ENCODE data around the gene FGG.

The FGG gene

DNA sequence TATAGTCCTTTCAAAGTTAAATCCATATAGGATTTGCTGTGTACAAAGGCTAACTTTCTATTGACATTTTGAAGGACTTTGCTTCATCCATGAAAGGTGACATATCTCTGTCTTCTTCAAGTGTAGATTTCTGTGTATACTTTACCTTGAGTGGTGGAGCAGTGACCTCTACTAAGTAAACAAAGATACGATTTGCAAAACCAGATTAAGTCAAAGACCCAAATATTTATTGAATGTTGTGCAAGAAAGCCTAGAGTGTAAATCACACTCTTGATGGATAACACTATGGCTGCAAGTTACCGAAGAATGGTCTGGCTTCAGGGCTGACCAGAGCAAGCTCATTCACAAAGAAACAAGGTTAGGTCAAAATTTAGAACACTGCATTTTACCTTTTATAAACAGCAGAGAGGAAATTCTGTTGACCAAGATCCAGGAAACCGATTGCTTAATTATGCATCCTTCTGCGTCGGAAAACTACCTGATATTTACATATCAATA is 5.4 kb upstream of the FGG start:
- H2AFZ ChIP-seq (ENCODE audit: low read length) = no peak overlapping the region
- no peak overlapping the region for H3K18ac ChIP-seq (ENCODE audit: low read length)
- no peak overlapping the region for H2AK5ac ChIP-seq (ENCODE audit: low read depth, low read length)
- no peak for DNase-seq (ENCODE audit: low spot score)
- no peak overlapping the region for H3K9ac ChIP-seq (ENCODE audit: low read depth, low read length, poor library complexity)
- no peak overlapping the region for H3K4me3 ChIP-seq (ENCODE audit: low read length in 2 of 2)
- H2BK5ac ChIP-seq (ENCODE audit: low read length) = no peak overlapping the region
- no peak overlapping the region for H2BK120ac ChIP-seq (ENCODE audit: low read depth, low read length)
- H3K79me1 ChIP-seq (ENCODE audit: low read depth, low read length) = no peaks in the 10 kb centered on the region
- H3K4me2 ChIP-seq (ENCODE audit: insufficient read depth, low read length, poor library complexity, severe bottlenecking) = no peak overlapping the region
- H3K4me1 ChIP-seq (ENCODE audit: control insufficient read depth in 2 of 2, insufficient read depth in 1 of 2, low read depth in 1 of 2, low read length in 2 of 2) = no peaks in the 10 kb centered on the region
- no peak overlapping the region for H3K14ac ChIP-seq (ENCODE audit: low read length)
- WGBS, 2 donors (ENCODE audit: extremely low coverage in 2 of 2, insufficient read length in 2 of 2, insufficient replicate concordance in 1 of 2) = no CpG with 5 or more reads among the region's 5 CpGs
- H3K27me3 ChIP-seq (ENCODE audit: control insufficient read depth in 3 of 3, insufficient read depth in 3 of 3, low read depth in 1 of 3, low read length in 3 of 3) = peaks cover 0 to 9% (median 0%) of the 10 kb centered on the region in 3 experiments
- no peak overlapping the region for H3K4ac ChIP-seq (ENCODE audit: low read length)
- no peak overlapping the region for H2BK12ac ChIP-seq (ENCODE audit: low read length)
- no peak overlapping the region for H3K27ac ChIP-seq (replicated peaks; ENCODE audit: low read length)
- H3K9me3 ChIP-seq (replicated peaks in 1 of 2; ENCODE audit: control insufficient read depth in 2 of 2, insufficient read depth in 1 of 2, low read depth in 1 of 2, low read length in 2 of 2) = no peaks in the 10 kb centered on the region
- no peak overlapping the region for H4K8ac ChIP-seq (ENCODE audit: low read depth, low read length)
- H3K36me3 ChIP-seq (replicated peaks in 1 of 2; ENCODE audit: control insufficient read depth in 2 of 2, insufficient read depth in 2 of 2, low read length in 2 of 2) = no peaks in the 10 kb centered on the region
- no peak overlapping the region for H2BK15ac ChIP-seq (ENCODE audit: low read length)
- H3K23ac ChIP-seq (ENCODE audit: low read depth, low read length, poor library complexity) = no peak overlapping the region
- no peak overlapping the region for H4K91ac ChIP-seq (ENCODE audit: low read depth, low read length, poor library complexity)

DNA sequence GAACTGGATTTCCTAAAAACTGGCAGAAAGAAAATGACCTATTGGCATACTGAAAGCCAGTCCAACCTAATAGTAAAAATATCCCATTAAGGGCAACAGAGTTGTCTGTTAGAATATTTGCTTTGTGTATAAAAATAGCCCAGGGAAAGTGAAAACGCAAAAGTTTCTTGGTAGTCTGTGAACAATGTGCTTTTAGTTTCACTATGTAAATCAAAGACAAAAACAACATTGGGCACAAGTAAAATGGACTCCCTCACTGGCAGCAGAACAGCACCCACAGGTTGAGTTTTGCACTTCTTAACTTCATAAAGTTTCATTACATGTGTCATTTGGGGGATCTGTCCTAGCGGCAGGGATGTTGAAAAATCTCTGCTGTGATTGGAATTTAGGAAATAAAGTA is 4.3 kb upstream of the FGG start:
- no peak overlapping the region for H3K27ac ChIP-seq (replicated peaks; ENCODE audit: low read length)
- H3K36me3 ChIP-seq (replicated peaks in 1 of 2; ENCODE audit: control insufficient read depth in 2 of 2, insufficient read depth in 2 of 2, low read length in 2 of 2) = no peaks in the 10 kb centered on the region
- H3K4me1 ChIP-seq (ENCODE audit: control insufficient read depth in 2 of 2, insufficient read depth in 1 of 2, low read depth in 1 of 2, low read length in 2 of 2) = no peaks in the 10 kb centered on the region
- peaks cover 0 to 9% (median 0%) of the 10 kb centered on the region in 3 experiments for H3K27me3 ChIP-seq (ENCODE audit: control insufficient read depth in 3 of 3, insufficient read depth in 3 of 3, low read depth in 1 of 3, low read length in 3 of 3)
- H2BK15ac ChIP-seq (ENCODE audit: low read length) = no peak overlapping the region
- H3K9me3 ChIP-seq (replicated peaks in 1 of 2; ENCODE audit: control insufficient read depth in 2 of 2, insufficient read depth in 1 of 2, low read depth in 1 of 2, low read length in 2 of 2) = no peaks in the 10 kb centered on the region
- no CpG with 5 or more reads among the region's 2 CpGs for WGBS, 2 donors (ENCODE audit: extremely low coverage in 2 of 2, insufficient read length in 2 of 2, insufficient replicate concordance in 1 of 2)
- H4K91ac ChIP-seq (ENCODE audit: low read depth, low read length, poor library complexity) = no peak overlapping the region
- H2AFZ ChIP-seq (ENCODE audit: low read length) = no peak overlapping the region
- H2BK5ac ChIP-seq (ENCODE audit: low read length) = no peak overlapping the region
- no peak overlapping the region for H2BK120ac ChIP-seq (ENCODE audit: low read depth, low read length)
- H3K23ac ChIP-seq (ENCODE audit: low read depth, low read length, poor library complexity) = no peak overlapping the region
- no peak overlapping the region for H3K4ac ChIP-seq (ENCODE audit: low read length)
- H3K79me1 ChIP-seq (ENCODE audit: low read depth, low read length) = no peaks in the 10 kb centered on the region
- no peak overlapping the region for H3K14ac ChIP-seq (ENCODE audit: low read length)
- H3K9ac ChIP-seq (ENCODE audit: low read depth, low read length, poor library complexity) = no peak overlapping the region
- H3K18ac ChIP-seq (ENCODE audit: low read length) = no peak overlapping the region
- no peak for DNase-seq (ENCODE audit: low spot score)
- no peak overlapping the region for H4K8ac ChIP-seq (ENCODE audit: low read depth, low read length)
- H2AK5ac ChIP-seq (ENCODE audit: low read depth, low read length) = no peak overlapping the region
- no peak overlapping the region for H3K4me2 ChIP-seq (ENCODE audit: insufficient read depth, low read length, poor library complexity, severe bottlenecking)
- no peak overlapping the region for H2BK12ac ChIP-seq (ENCODE audit: low read length)
- no peak overlapping the region for H3K4me3 ChIP-seq (ENCODE audit: low read length in 2 of 2)

DNA sequence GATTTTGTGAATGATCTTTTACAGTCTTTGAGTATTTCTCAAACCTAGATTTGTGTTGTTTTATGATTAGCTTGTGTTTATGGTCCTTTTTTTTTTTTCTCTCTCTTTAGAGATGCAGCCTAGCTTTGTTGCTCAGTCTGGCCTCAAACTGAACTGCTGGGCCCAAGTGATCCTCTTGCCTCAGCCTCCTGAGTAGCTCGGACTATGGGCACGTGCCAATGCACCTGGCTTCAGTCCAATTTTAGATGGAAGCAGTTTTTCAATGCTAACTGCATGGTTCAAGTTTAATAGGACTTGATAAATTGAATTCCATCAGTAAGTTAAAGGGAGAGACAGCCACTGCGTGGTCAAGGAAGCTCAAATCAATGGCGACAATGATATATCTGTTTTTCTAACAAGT is 3.8 kb upstream of the FGG start:
- H3K27me3 ChIP-seq (ENCODE audit: control insufficient read depth in 3 of 3, insufficient read depth in 3 of 3, low read depth in 1 of 3, low read length in 3 of 3) = peaks cover 0 to 8% (median 0%) of the 10 kb centered on the region in 3 experiments
- no peak overlapping the region for H2AK5ac ChIP-seq (ENCODE audit: low read depth, low read length)
- no peak overlapping the region for H3K27ac ChIP-seq (replicated peaks; ENCODE audit: low read length)
- no peak overlapping the region for H3K23ac ChIP-seq (ENCODE audit: low read depth, low read length, poor library complexity)
- no peaks in the 10 kb centered on the region for H3K36me3 ChIP-seq (replicated peaks in 1 of 2; ENCODE audit: control insufficient read depth in 2 of 2, insufficient read depth in 2 of 2, low read length in 2 of 2)
- H3K9ac ChIP-seq (ENCODE audit: low read depth, low read length, poor library complexity) = no peak overlapping the region
- no peak overlapping the region for H3K4me3 ChIP-seq (ENCODE audit: low read length in 2 of 2)
- no peak overlapping the region for H3K4me2 ChIP-seq (ENCODE audit: insufficient read depth, low read length, poor library complexity, severe bottlenecking)
- no peak overlapping the region for H2AFZ ChIP-seq (ENCODE audit: low read length)
- H3K4me1 ChIP-seq (ENCODE audit: control insufficient read depth in 2 of 2, insufficient read depth in 1 of 2, low read depth in 1 of 2, low read length in 2 of 2) = no peaks in the 10 kb centered on the region
- H3K79me1 ChIP-seq (ENCODE audit: low read depth, low read length) = no peaks in the 10 kb centered on the region
- H4K8ac ChIP-seq (ENCODE audit: low read depth, low read length) = no peak overlapping the region
- no peak overlapping the region for H2BK5ac ChIP-seq (ENCODE audit: low read length)
- no peak overlapping the region for H2BK15ac ChIP-seq (ENCODE audit: low read length)
- H2BK12ac ChIP-seq (ENCODE audit: low read length) = no peak overlapping the region
- DNase-seq (ENCODE audit: low spot score) = no peak
- no CpG with 5 or more reads among the region's 4 CpGs for WGBS, 2 donors (ENCODE audit: extremely low coverage in 2 of 2, insufficient read length in 2 of 2, insufficient replicate concordance in 1 of 2)
- H3K14ac ChIP-seq (ENCODE audit: low read length) = no peak overlapping the region
- H4K91ac ChIP-seq (ENCODE audit: low read depth, low read length, poor library complexity) = no peak overlapping the region
- no peaks in the 10 kb centered on the region for H3K9me3 ChIP-seq (replicated peaks in 1 of 2; ENCODE audit: control insufficient read depth in 2 of 2, insufficient read depth in 1 of 2, low read depth in 1 of 2, low read length in 2 of 2)
- no peak overlapping the region for H2BK120ac ChIP-seq (ENCODE audit: low read depth, low read length)
- H3K4ac ChIP-seq (ENCODE audit: low read length) = no peak overlapping the region
- H3K18ac ChIP-seq (ENCODE audit: low read length) = no peak overlapping the region

DNA sequence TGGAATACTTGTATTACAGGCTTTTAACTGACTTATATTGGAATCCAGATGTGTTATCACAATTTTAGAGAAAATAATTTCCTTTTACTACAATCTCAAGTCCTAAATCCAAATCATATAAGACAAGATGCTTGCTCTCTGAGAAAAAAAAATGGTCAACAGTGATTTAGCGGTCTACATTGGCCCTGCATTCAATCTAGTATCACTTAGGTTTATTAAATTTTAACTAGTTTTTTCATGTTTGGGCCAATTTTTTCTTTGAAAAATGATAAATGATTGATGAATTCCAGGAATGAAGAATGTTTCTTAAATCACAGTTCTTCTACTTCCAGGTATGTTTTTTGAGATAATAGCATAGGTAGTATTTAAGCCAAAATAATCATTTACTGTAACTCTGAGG is 2.8 kb upstream of the FGG start:
- no peak overlapping the region for H3K23ac ChIP-seq (ENCODE audit: low read depth, low read length, poor library complexity)
- no peak overlapping the region for H2BK12ac ChIP-seq (ENCODE audit: low read length)
- H2AK5ac ChIP-seq (ENCODE audit: low read depth, low read length) = no peak overlapping the region
- H3K36me3 ChIP-seq (replicated peaks in 1 of 2; ENCODE audit: control insufficient read depth in 2 of 2, insufficient read depth in 2 of 2, low read length in 2 of 2) = no peaks in the 10 kb centered on the region
- H3K14ac ChIP-seq (ENCODE audit: low read length) = no peak overlapping the region
- no peak overlapping the region for H3K18ac ChIP-seq (ENCODE audit: low read length)
- no peaks in the 10 kb centered on the region for H3K9me3 ChIP-seq (replicated peaks in 1 of 2; ENCODE audit: control insufficient read depth in 2 of 2, insufficient read depth in 1 of 2, low read depth in 1 of 2, low read length in 2 of 2)
- DNase-seq (ENCODE audit: low spot score) = no peak
- no peak overlapping the region for H4K8ac ChIP-seq (ENCODE audit: low read depth, low read length)
- no peak overlapping the region for H2AFZ ChIP-seq (ENCODE audit: low read length)
- peaks cover 0 to 2% (median 0%) of the 10 kb centered on the region in 3 experiments for H3K27me3 ChIP-seq (ENCODE audit: control insufficient read depth in 3 of 3, insufficient read depth in 3 of 3, low read depth in 1 of 3, low read length in 3 of 3)
- no peak overlapping the region for H3K27ac ChIP-seq (replicated peaks; ENCODE audit: low read length)
- H4K91ac ChIP-seq (ENCODE audit: low read depth, low read length, poor library complexity) = no peak overlapping the region
- H3K4ac ChIP-seq (ENCODE audit: low read length) = no peak overlapping the region
- no peak overlapping the region for H3K9ac ChIP-seq (ENCODE audit: low read depth, low read length, poor library complexity)
- no peak overlapping the region for H2BK5ac ChIP-seq (ENCODE audit: low read length)
- no peak overlapping the region for H2BK120ac ChIP-seq (ENCODE audit: low read depth, low read length)
- no peak overlapping the region for H2BK15ac ChIP-seq (ENCODE audit: low read length)
- WGBS, 2 donors (ENCODE audit: extremely low coverage in 2 of 2, insufficient read length in 2 of 2, insufficient replicate concordance in 1 of 2) = no CpG with 5 or more reads among the region's 1 CpG
- H3K4me3 ChIP-seq (ENCODE audit: low read length in 2 of 2) = no peak overlapping the region
- no peak overlapping the region for H3K4me2 ChIP-seq (ENCODE audit: insufficient read depth, low read length, poor library complexity, severe bottlenecking)
- H3K79me1 ChIP-seq (ENCODE audit: low read depth, low read length) = no peaks in the 10 kb centered on the region
- no peaks in the 10 kb centered on the region for H3K4me1 ChIP-seq (ENCODE audit: control insufficient read depth in 2 of 2, insufficient read depth in 1 of 2, low read depth in 1 of 2, low read length in 2 of 2)
